NCI-H187 (cell line): ENCODE results near the gene AKAP8L.
A peak's percentile ranks its signal among the peaks of the same experiment; 100 is the strongest.
"Not testable (repeated sequence)": the region's sequence is repeated elsewhere in the genome, so short reads cannot be mapped to it uniquely, and the experiment has no call there.

ENCODE experiments used
- DNase-seq, 2 experiments: peaks; one replicate each; lab custom pipeline; 2025; lab: John Stamatoyannopoulos, UW

Gene AKAP8L

GRCh38 chr19:15352535-15352934 is 66.3 kb downstream of the AKAP8L start:
- DNase-seq: not testable (repeated sequence)

- not testable (repeated sequence) for DNase-seq
Observed at GRCh38 chr19:15341328-15341727, 77.5 kb downstream of the AKAP8L start.

- DNase-seq: no peak
Observed at GRCh38 chr19:15340086-15340485, 78.7 kb downstream of the AKAP8L start.

- DNase-seq: no peak
Observed at GRCh38 chr19:15337202-15337601, 81.6 kb downstream of the AKAP8L start.

- DNase-seq: not testable (repeated sequence)
Observed at GRCh38 chr19:15335992-15336391, 82.8 kb downstream of the AKAP8L start.

- peak in 1 of 2 experiments; percentile 20 for DNase-seq
Observed at GRCh38 chr19:15332311-15332996, 86.3 kb downstream of the AKAP8L start, which contains the start of gene BRD4. BRD4 (minus strand) TSS chr19:15332539; CDS start chr19:15273099, 59,440 bp downstream.

GRCh38 chr19:15331419-15332310 is 87.1 kb downstream of the AKAP8L start:
- DNase-seq: no peak

- DNase-seq: no peak
Observed at GRCh38 chr19:15330801-15331418, 87.9 kb downstream of the AKAP8L start.
